Body of pancreas (tissue), 4 donors: ENCODE data around the gene CNTNAP2. TPM values are rescaled to one million over a fixed set of nuclear protein-coding genes. Genes with fewer than 3 reads are reported as not detected.

ENCODE experiments used
- ATAC-seq: fragments of 150-250 bp; one replicate; pipeline ENCODE4 v1.9.1; 2016
- DNase-seq, 4 donors: peaks; one replicate each; pipeline ENCODE4 v3.0.0-alpha.2; 2019
- H3K27ac ChIP-seq, 4 donors: fragments of 200-600 bp; sonication (generic); 1 replicate in 3 of 4; 2 replicates in 1 of 4; pipeline versions ENCODE4 v1.5.1 to v1.6.1; 2016 to 2019; ENCODE audit warnings: mild to moderate bottlenecking in 1 of 4, mixed read lengths in 1 of 4, moderate library complexity in 1 of 4
- H3K27me3 ChIP-seq, 2 donors: fragments of 200-600 bp; sonication (generic); one replicate each; pipeline ENCODE4 v1.6.0; 2016; ENCODE audit warnings: mild to moderate bottlenecking in 1 of 2
- H3K36me3 ChIP-seq, 2 donors: fragments of 200-600 bp; sonication (generic); replicated peaks in 1 of 2; 2 replicates each; pipeline ENCODE4 v1.5.1; 2016; ENCODE audit warnings: low read depth in 2 of 2; ENCODE audit not compliant: insufficient read depth in 1 of 2
- H3K4me1 ChIP-seq: fragments of 200-600 bp; sonication (generic); one replicate; pipeline ENCODE4 v1.6.0; 2016
- H3K4me3 ChIP-seq, 2 donors: fragments of 200-600 bp; sonication (generic); 1 replicate in 1 of 2; 2 replicates in 1 of 2; pipeline ENCODE4 v1.5.1; 2016 to 2019
- H3K9me3 ChIP-seq, 3 donors: fragments of 200-600 bp; sonication (generic); 1 replicate in 2 of 3; 2 replicates in 1 of 3; pipeline ENCODE4 v1.5.1; 2016
- CTCF ChIP-seq, 7 experiments: fragments of 450-650 bp in 4 of 7; fragments of 200-600 bp in 3 of 7; sonication (generic) in 3 of 7; IDR thresholded peaks; one replicate each; pipeline ENCODE4 v1.5.1; 2016 to 2019; ENCODE audit warnings: antibody characterized with exemption in 7 of 7
- POLR2A ChIP-seq, 3 donors: fragments of 450-650 bp; IDR thresholded peaks; one replicate each; pipeline ENCODE4 v1.6.1; 2016; ENCODE audit warnings: antibody characterized with exemption in 3 of 3, mild to moderate bottlenecking in 2 of 3
- WGBS, 2 donors: methylation state at CpG; one replicate each; pipeline ENCODE4 v1.1.5; 2017; 5-methylcytosine and 5-hydroxymethylcytosine counted together
- intact Hi-C: fragments of 100-400 bp; cut with DNase I; formaldehyde crosslinking; loops from one replicate; pipeline ENCODE4 v1.15.1; 2023
- total RNA-seq, 2 donors: library from RNA; depleted of rRNA; stranded (reverse); fragments of >200 nt; gene quantifications; one replicate each; pipeline ENCODE4 v1.1.0, GENCODE V29; 2016

The CNTNAP2 gene
- total RNA-seq, result 1 to 10 TPM in 1 of 2 donors, not detected in 1; 1.0 TPM

GRCh38 chr7:146116521-146117222 is at the start of gene CNTNAP2:
Gene CNTNAP2, plus strand, starts transcription at chr7:146116801. Its CDS starts 76 bp downstream, at chr7:146116877.
- peak; percentile 18 for ATAC-seq
- H3K9me3 ChIP-seq, result no peaks in the 10 kb centered on the region
- H3K4me3 ChIP-seq, result peak within 1 kb of the TSS in 1 of 2 donors; percentile 21
- peaks cover 12% of the 10 kb centered on the region for H3K4me1 ChIP-seq
- H3K36me3 ChIP-seq, result no peaks in the 10 kb centered on the region
- H3K27me3 ChIP-seq, result peaks cover 3 to 6% of the 10 kb centered on the region in 2 donors
- WGBS, 2 donors, result 1 to 2% methylated on average over 19 to 42 of the region's 42 CpGs
- intact Hi-C loops, result no loop called here
- TF ChIP-seq POLR2A (IDR thresholded peaks at IDR 0.05), result no peak
- TF ChIP-seq CTCF (IDR thresholded peaks at IDR 0.05), result no peak
- H3K27ac ChIP-seq, result no peak within 1 kb of the TSS
- peak in 1 of 4 donors; percentile 5 for DNase-seq

DNA sequence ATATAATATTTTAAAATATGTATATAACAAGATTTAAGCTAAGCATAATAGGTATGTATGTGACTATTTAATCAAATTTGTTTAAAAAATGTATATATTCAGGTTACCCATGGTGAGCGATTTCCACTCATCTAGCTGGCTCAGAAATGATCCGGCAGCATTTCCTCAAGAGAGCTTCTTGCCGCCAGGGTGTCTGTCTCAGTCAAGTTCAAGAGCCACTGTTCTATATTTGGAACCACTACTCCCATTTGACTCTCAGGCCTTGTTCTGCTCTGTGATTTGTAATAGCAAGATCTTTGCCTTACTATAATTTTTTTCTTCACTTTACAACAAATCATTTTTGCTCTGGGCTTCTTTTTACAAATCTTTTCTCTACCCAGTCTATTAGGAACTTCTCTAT is 48.7 kb upstream of the CNTNAP2 start:
- Histone ChIP-seq H3K4me1 (no peaks in the 10 kb centered on the region), H3K36me3 (no peaks in the 10 kb centered on the region), H3K9me3 (no peaks in the 10 kb centered on the region), H3K27ac (no peak overlapping the region), H3K27me3 (no peaks in the 10 kb centered on the region), H3K4me3 (no peak overlapping the region)
- 73 to 79% methylated on average over 3 of the region's 3 CpGs for WGBS, 2 donors
- no peak for DNase-seq
- intact Hi-C loops, result no loop called here
- no peak for TF ChIP-seq POLR2A (IDR thresholded peaks at IDR 0.05)
- TF ChIP-seq CTCF (IDR thresholded peaks at IDR 0.05), result no peak
- ATAC-seq, result no peak

DNA sequence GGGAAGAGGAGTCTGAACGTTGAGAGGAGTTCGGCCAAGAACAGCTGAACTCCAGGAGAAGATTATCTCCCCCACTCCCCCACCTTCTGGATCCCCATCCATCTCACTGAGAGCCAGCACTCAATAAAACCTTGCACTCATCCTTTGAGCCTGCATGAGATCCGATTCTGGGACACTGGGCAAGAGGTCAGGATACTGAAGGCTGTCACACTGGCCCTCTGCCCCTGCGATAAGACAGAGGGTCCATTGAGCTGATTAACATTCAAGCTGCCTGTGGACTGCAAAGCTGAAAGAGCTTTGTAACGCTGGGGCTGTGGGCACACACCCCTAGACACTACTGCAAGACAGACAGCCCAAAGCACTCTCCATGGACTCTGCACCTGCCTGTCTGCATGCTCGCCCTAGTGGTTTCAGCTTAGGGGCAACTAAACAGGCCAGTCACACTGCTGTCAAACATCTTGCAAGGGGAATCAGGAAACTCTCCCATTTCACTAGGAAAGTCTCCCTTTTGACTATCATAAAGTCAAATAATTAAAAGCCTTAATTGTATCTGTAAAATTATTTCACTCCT is 42.3 kb upstream of the CNTNAP2 start:
- Histone ChIP-seq H3K4me3 (no peak overlapping the region), H3K36me3 (no peaks in the 10 kb centered on the region), H3K4me1 (no peaks in the 10 kb centered on the region), H3K9me3 (no peaks in the 10 kb centered on the region), H3K27ac (no peak overlapping the region), H3K27me3 (no peaks in the 10 kb centered on the region)
- DNase-seq (no peak), ATAC-seq (no peak)
- TF ChIP-seq CTCF (IDR thresholded peaks at IDR 0.05) (no peak), POLR2A (IDR thresholded peaks at IDR 0.05) (no peak)
- intact Hi-C loops, result no loop called here
- WGBS, 2 donors, result 40 to 61% methylated on average over 5 to 6 of the region's 6 CpGs

- 15 to 31% methylated on average over 2 of the region's 2 CpGs for WGBS, 2 donors
- no peaks in the 10 kb centered on the region for H3K4me1 ChIP-seq
- intact Hi-C loops, result no loop called here
Measured at GRCh38 chr7:146076344-146076743, 40.3 kb upstream of the CNTNAP2 start.

More at GRCh38 chr7:146076344-146076743, 40.3 kb upstream of the CNTNAP2 start:
- no peaks in the 10 kb centered on the region for H3K9me3 ChIP-seq
- no peak for DNase-seq
- no peak overlapping the region for H3K4me3 ChIP-seq
- no peak for ATAC-seq
- TF ChIP-seq POLR2A (IDR thresholded peaks at IDR 0.05) (no peak), CTCF (IDR thresholded peaks at IDR 0.05) (no peak)
- no peaks in the 10 kb centered on the region for H3K27me3 ChIP-seq
- no peaks in the 10 kb centered on the region for H3K36me3 ChIP-seq
- H3K27ac ChIP-seq, result no peak overlapping the region
